AG09319 (cell line): ENCODE results near the gene TFPI2.

Experiments used
- DNase-seq: peaks from one replicate; pipeline ENCODE4 v3.0.0-alpha.2; 2010; ENCODE audit warnings: low read depth; ENCODE audit errors: extremely low read depth
- CTCF ChIP-seq: IDR thresholded peaks from 2 replicates; pipeline ENCODE4 v1.5.1; 2011; ENCODE audit warnings: low read depth, mild to moderate bottlenecking, inconsistent platforms, low read length, moderate library complexity

TFPI2 gene

GRCh38 chr7:93883078-93883916 lies 7.3 kb downstream of the TFPI2 start:
- DNase-seq, result no peak
- no peak for TF ChIP-seq CTCF

GRCh38 chr7:93882468-93882867 lies 8.1 kb downstream of the TFPI2 start:
- no peak for DNase-seq
- TF ChIP-seq CTCF, result no peak

GRCh38 chr7:93879356-93879755 lies 11.2 kb downstream of the TFPI2 start:
- no peak for TF ChIP-seq CTCF
- DNase-seq, result no peak

- DNase-seq, result no peak
- no peak for TF ChIP-seq CTCF
Measured at GRCh38 chr7:93877742-93878141, 12.8 kb downstream of the TFPI2 start.

- DNase-seq, result no peak
- no peak for TF ChIP-seq CTCF
Measured at GRCh38 chr7:93873998-93874574, 16.5 kb downstream of the TFPI2 start.

- no peak for TF ChIP-seq CTCF
- DNase-seq, result no peak
Measured at GRCh38 chr7:93866886-93867285, 23.7 kb downstream of the TFPI2 start.

GRCh38 chr7:93862651-93863050 lies 27.9 kb downstream of the TFPI2 start:
- TF ChIP-seq CTCF, result no peak

More at GRCh38 chr7:93862651-93863050, 27.9 kb downstream of the TFPI2 start:
- no peak for DNase-seq
